Measurements from ENCODE around the gene C16orf96.
A peak's percentile ranks its signal among the peaks of the same experiment; 100 is the strongest.

DNA sequence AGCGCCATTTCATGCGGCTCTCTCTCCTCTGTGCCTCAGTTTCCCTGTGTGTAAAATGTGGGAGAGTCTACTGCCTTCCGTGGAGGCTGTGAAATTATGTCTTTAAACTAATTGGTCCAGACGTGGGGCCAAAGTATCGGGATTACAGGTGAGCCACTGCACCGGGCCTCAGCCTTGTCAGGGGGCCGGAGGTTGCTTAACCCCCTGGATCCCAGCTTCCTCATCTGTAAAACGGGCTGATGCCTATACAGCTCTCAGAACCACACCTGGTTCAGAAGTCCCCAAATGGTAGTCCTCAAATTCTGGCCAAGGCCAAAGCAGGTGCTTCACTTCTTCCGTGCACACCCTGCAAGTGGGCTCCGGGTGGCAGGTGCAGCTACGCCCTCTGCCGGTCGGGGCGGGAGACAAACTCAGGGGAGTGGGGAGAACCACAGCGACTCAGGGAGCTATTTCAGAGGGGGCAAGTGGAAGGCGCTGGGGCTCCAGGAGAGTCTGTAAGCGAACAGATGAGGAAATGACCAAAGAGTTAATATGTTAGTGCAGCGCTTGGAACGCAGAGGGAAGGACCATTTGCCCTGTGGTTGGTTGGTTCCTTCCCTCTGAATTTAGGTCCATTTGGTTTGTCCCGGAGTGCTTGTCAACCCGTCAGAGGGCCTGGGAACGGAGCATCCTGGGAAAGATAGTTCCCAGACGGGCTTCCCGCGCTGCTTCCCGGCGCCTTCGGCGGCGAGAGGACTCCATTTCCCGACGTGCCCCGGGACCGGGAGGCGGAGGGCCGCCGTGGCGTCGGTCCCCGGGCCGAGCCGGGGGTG, 68.1 kb downstream of the C16orf96 start, which contains the start of gene MGRN1:
- TF ChIP-seq CTCF (IDR thresholded peaks at IDR 0.05) (peak; percentile 93 to 96 (median 95)), POLR2A (IDR thresholded peaks at IDR 0.05) (no peak)
